GM18505 (cell line): ENCODE measurements around the gene RABGAP1.

Experiments
- ATAC-seq: cut with Tn5 transposase; IDR thresholded peaks from one replicate; pipeline ENCODE4 v1.9.1; 2021; ENCODE audit not compliant: unreplicated experiment
- POLR2A ChIP-seq: IDR thresholded peaks from 4 replicates; pipeline ENCODE4 v1.6.1; 2011; ENCODE audit warnings: borderline replicate concordance; ENCODE audit not compliant: insufficient read depth, insufficient read length; ENCODE audit errors: extremely low read depth

The RABGAP1 gene

GRCh38 chr9:123035791-123036190 lies 95.0 kb downstream of the RABGAP1 start:
- ATAC-seq: no peak

GRCh38 chr9:123036893-123037545 lies 96.2 kb downstream of the RABGAP1 start:
- no peak for ATAC-seq

More at GRCh38 chr9:123035791-123036190, 95.0 kb downstream of the RABGAP1 start:
- no peak for TF ChIP-seq POLR2A

GRCh38 chr9:123039617-123040219 lies 98.9 kb downstream of the RABGAP1 start:
- TF ChIP-seq POLR2A: no peak
- ATAC-seq: no peak

More at GRCh38 chr9:123036893-123037545, 96.2 kb downstream of the RABGAP1 start:
- no peak for TF ChIP-seq POLR2A

- TF ChIP-seq POLR2A: no peak
- no peak for ATAC-seq
These were observed 100.0 kb downstream of the RABGAP1 start for GRCh38 chr9:123040801-123041200.

- no peak for ATAC-seq
- TF ChIP-seq POLR2A: no peak
These were observed 100.7 kb downstream of the RABGAP1 start for GRCh38 chr9:123041489-123041888.

GRCh38 chr9:123043081-123043939 lies 102.5 kb downstream of the RABGAP1 start:
- ATAC-seq: no peak
- no peak for TF ChIP-seq POLR2A

- ATAC-seq: no peak
- TF ChIP-seq POLR2A: no peak
These were observed 103.8 kb downstream of the RABGAP1 start for GRCh38 chr9:123044586-123044985.

- no peak for ATAC-seq
- TF ChIP-seq POLR2A: no peak
These were observed 105.8 kb downstream of the RABGAP1 start for GRCh38 chr9:123046406-123047195.

GRCh38 chr9:123048748-123049147 lies 107.9 kb downstream of the RABGAP1 start:
- ATAC-seq: no peak
- TF ChIP-seq POLR2A: no peak

- no peak for ATAC-seq
- TF ChIP-seq POLR2A: no peak
These were observed 108.9 kb downstream of the RABGAP1 start for GRCh38 chr9:123049589-123050222.

- no peak for TF ChIP-seq POLR2A
- no peak for ATAC-seq
These were observed 112.2 kb downstream of the RABGAP1 start for GRCh38 chr9:123053046-123053445.

GRCh38 chr9:123053711-123054110 lies 112.9 kb downstream of the RABGAP1 start:
- no peak for ATAC-seq
- TF ChIP-seq POLR2A: no peak
